Ascending aorta (tissue), 2 donors: ENCODE results near the gene PCDH1. TPM values are rescaled to one million over a fixed set of nuclear protein-coding genes. Genes with fewer than 3 reads are reported as not detected.

Experiments used
- DNase-seq, 2 donors: peaks; one replicate each; pipeline ENCODE4 v3.0.0-alpha.2; 2019; ENCODE audit warnings: low spot score in 2 of 2
- H3K27ac ChIP-seq, 2 donors: fragments of 200-600 bp; sonication (generic); one replicate each; pipeline ENCODE4 v1.5.1; 2016 to 2017; ENCODE audit warnings: mild to moderate bottlenecking in 1 of 2
- H3K27me3 ChIP-seq: fragments of 200-600 bp; sonication (generic); one replicate; pipeline ENCODE4 v1.5.1; 2017
- H3K36me3 ChIP-seq, 2 donors: fragments of 200-600 bp; sonication (generic); one replicate each; pipeline ENCODE4 v1.5.1; 2016
- H3K4me1 ChIP-seq, 2 donors: fragments of 200-600 bp; sonication (generic); one replicate each; pipeline ENCODE4 v1.5.1; 2016 to 2017; ENCODE audit warnings: mild to moderate bottlenecking in 1 of 2
- H3K4me3 ChIP-seq, 2 donors: fragments of 200-600 bp; sonication (generic); one replicate each; pipeline ENCODE4 v1.5.1; 2016 to 2017; ENCODE audit warnings: mild to moderate bottlenecking in 1 of 2
- H3K9me3 ChIP-seq, 2 donors: fragments of 200-600 bp; sonication (generic); one replicate each; pipeline ENCODE4 v1.5.1; 2016
- CTCF ChIP-seq, 3 experiments: fragments of 200-600 bp in 2 of 3; fragments of 450-650 bp in 1 of 3; sonication (generic) in 2 of 3; IDR thresholded peaks; one replicate each; pipeline ENCODE4 v1.5.1; 2016 to 2019; ENCODE audit warnings: antibody characterized with exemption in 3 of 3, mild to moderate bottlenecking in 1 of 3, moderate library complexity in 1 of 3
- intact Hi-C: fragments of 100-400 bp; cut with DNase I; formaldehyde crosslinking; loops from one replicate; pipeline ENCODE4 v1.15.1; 2023
- total RNA-seq: library from RNA; depleted of rRNA; stranded (reverse); fragments of >200 nt; gene quantifications from one replicate; pipeline ENCODE4 v1.1.0, GENCODE V29; 2016

PCDH1 gene
- total RNA-seq, 1 donor from 2014 or later, result 165 TPM

- peak in 1 of 2 donors; percentile 53 for DNase-seq
- no peak overlapping the region for H3K27ac ChIP-seq
- intact Hi-C loops, result no loop called here
- H3K36me3 ChIP-seq, result no peaks in the 10 kb centered on the region
- peaks cover 9 to 10% of the 10 kb centered on the region in 2 donors for H3K4me1 ChIP-seq
- no peak for TF ChIP-seq CTCF (IDR thresholded peaks at IDR 0.05)
- no peaks in the 10 kb centered on the region for H3K9me3 ChIP-seq
- H3K27me3 ChIP-seq, result peaks cover 8% of the 10 kb centered on the region
- H3K4me3 ChIP-seq, result no peak overlapping the region
Observed at GRCh38 chr5:141882594-141883183, 4.5 kb upstream of the PCDH1 start.

GRCh38 chr5:141881886-141882285 is 3.7 kb upstream of the PCDH1 start:
- no peak for TF ChIP-seq CTCF (IDR thresholded peaks at IDR 0.05)
- intact Hi-C loops, result no loop called here
- H3K27ac ChIP-seq, result no peak overlapping the region

GRCh38 chr5:141880961-141881801 is 3.0 kb upstream of the PCDH1 start:
- H3K27me3 ChIP-seq, result peaks cover 15% of the 10 kb centered on the region
- H3K27ac ChIP-seq, result no peak overlapping the region
- no peak overlapping the region for H3K4me3 ChIP-seq
- DNase-seq, result peak in 1 of 2 donors; percentile 52
- peaks cover 13 to 24% of the 10 kb centered on the region in 2 donors for H3K4me1 ChIP-seq
- intact Hi-C loops, result no loop called here
- TF ChIP-seq CTCF (IDR thresholded peaks at IDR 0.05), result no peak
- H3K9me3 ChIP-seq, result no peaks in the 10 kb centered on the region
- no peaks in the 10 kb centered on the region for H3K36me3 ChIP-seq

More at GRCh38 chr5:141881886-141882285, 3.7 kb upstream of the PCDH1 start:
- no peaks in the 10 kb centered on the region for H3K36me3 ChIP-seq
- peaks cover 8% of the 10 kb centered on the region for H3K27me3 ChIP-seq
- peaks cover 10 to 17% of the 10 kb centered on the region in 2 donors for H3K4me1 ChIP-seq
- peak in 1 of 2 donors; percentile 43 for DNase-seq
- no peak overlapping the region for H3K4me3 ChIP-seq
- no peaks in the 10 kb centered on the region for H3K9me3 ChIP-seq

- peaks cover 13 to 28% of the 10 kb centered on the region in 2 donors for H3K4me1 ChIP-seq
Observed at GRCh38 chr5:141879941-141880738, 1.9 kb upstream of the PCDH1 start.

More at GRCh38 chr5:141879941-141880738, 1.9 kb upstream of the PCDH1 start:
- DNase-seq, result peak in 1 of 2 donors; percentile 50
- no peaks in the 10 kb centered on the region for H3K9me3 ChIP-seq
- intact Hi-C loops, result loop anchor here (1.0 to 5.0 kb wide), 4 partner anchors 31 to 188 kb away; no protein-coding TSS in a partner anchor
- TF ChIP-seq CTCF (IDR thresholded peaks at IDR 0.05), result no peak
- H3K4me3 ChIP-seq, result no peak overlapping the region
- H3K27me3 ChIP-seq, result peaks cover 17% of the 10 kb centered on the region
- no peaks in the 10 kb centered on the region for H3K36me3 ChIP-seq
- H3K27ac ChIP-seq, result no peak overlapping the region
